Measurements from ENCODE around the gene DRC1.

The DRC1 gene

GRCh38 chr2:26400723-26401122 is 997 bp upstream of the DRC1 start:
- DNase-seq = no peak

GRCh38 chr2:26407526-26407925 is 5.8 kb downstream of the DRC1 start:
- no peak for DNase-seq

- no peak for DNase-seq
Observed at GRCh38 chr2:26409785-26410184, 8.1 kb downstream of the DRC1 start.

- DNase-seq = no peak
Observed at GRCh38 chr2:26410764-26411243, 9.1 kb downstream of the DRC1 start.

GRCh38 chr2:26411419-26411818 is 9.7 kb downstream of the DRC1 start:
- DNase-seq = no peak

- DNase-seq = no peak
Observed at GRCh38 chr2:26412091-26412673, 10.5 kb downstream of the DRC1 start.

- DNase-seq = no peak
Observed at GRCh38 chr2:26414311-26414710, 12.6 kb downstream of the DRC1 start.

- no peak for DNase-seq
Observed at GRCh38 chr2:26421961-26422360, 20.2 kb downstream of the DRC1 start.

GRCh38 chr2:26422947-26423629 is 21.4 kb downstream of the DRC1 start:
- no peak for DNase-seq

- DNase-seq = no peak
Observed at GRCh38 chr2:26423750-26424149, 22.0 kb downstream of the DRC1 start.

- DNase-seq = no peak
Observed at GRCh38 chr2:26424221-26424620, 22.5 kb downstream of the DRC1 start.

- DNase-seq = no peak
Observed at GRCh38 chr2:26428846-26429245, 27.1 kb downstream of the DRC1 start.

- DNase-seq = peak; percentile 93
Observed at GRCh38 chr2:26429779-26430578, 28.3 kb downstream of the DRC1 start.

GRCh38 chr2:26430826-26431225 is 29.1 kb downstream of the DRC1 start:
- no peak for DNase-seq

GRCh38 chr2:26432363-26432762 is 30.6 kb downstream of the DRC1 start:
- DNase-seq = no peak

- no peak for DNase-seq
Observed at GRCh38 chr2:26432859-26433258, 31.1 kb downstream of the DRC1 start.

- DNase-seq = no peak
Observed at GRCh38 chr2:26435106-26435505, 33.4 kb downstream of the DRC1 start.

- no peak for DNase-seq
Observed at GRCh38 chr2:26438526-26438925, 36.8 kb downstream of the DRC1 start.

GRCh38 chr2:26438926-26439325 is 37.2 kb downstream of the DRC1 start:
- no peak for DNase-seq

- DNase-seq = no peak
Observed at GRCh38 chr2:26442301-26442700, 40.6 kb downstream of the DRC1 start.

- no peak for DNase-seq
Observed at GRCh38 chr2:26442707-26443106, 41.0 kb downstream of the DRC1 start.

GRCh38 chr2:26444236-26444635 is 42.5 kb downstream of the DRC1 start:
- DNase-seq = no peak

GRCh38 chr2:26448651-26449050 is 46.9 kb downstream of the DRC1 start:
- no peak for DNase-seq

All from NCI-H345 (cell line).